Measurements from ENCODE around the gene CTSF. TPM values are rescaled to one million over a fixed set of nuclear protein-coding genes. Genes with fewer than 3 reads are reported as not detected.
A peak's percentile ranks its signal among the peaks of the same experiment; 100 is the strongest.

Gene CTSF
- 31.1 TPM for total RNA-seq (ENCODE audit: unreplicated experiment)
- long read RNA-seq, transcript CTSF-201 (13 exons, 2,035 nt): major isoform, 32 of 45 reads
- long read RNA-seq, partial matches to known transcripts: 6 of 45 reads
- long read RNA-seq, other reads (novel, unspliced or antisense): 7 of 45 reads

GRCh38 chr11:66568124-66568916, at the start of gene CTSF:
TSS of gene CTSF (minus strand) at chr11:66568606. CDS start at chr11:66568486, 120 bp downstream.
- Mint-ChIP-seq H3K27me3 (ENCODE audit: unreplicated experiment) (no peaks in the 10 kb centered on the region), H3K27ac (ENCODE audit: unreplicated experiment) (no peak within 1 kb of the TSS), H3K9me3 (ENCODE audit: unreplicated experiment) (peaks cover 3% of the 10 kb centered on the region), H3K36me3 (ENCODE audit: unreplicated experiment) (no peaks in the 10 kb centered on the region), H3K4me3 (ENCODE audit: unreplicated experiment) (peak within 1 kb of the TSS; percentile 55), H3K4me1 (ENCODE audit: low read depth, unreplicated experiment) (peaks cover 11% of the 10 kb centered on the region)
- no peak for TF ChIP-seq CTCF (IDR thresholded peaks at IDR 0.05; ENCODE audit: partially characterized antibody, unreplicated experiment)
- DNase-seq: peak; percentile 84

- peaks cover 4% of the 10 kb centered on the region for H3K27me3 Mint-ChIP-seq (ENCODE audit: unreplicated experiment)
- peaks cover 13% of the 10 kb centered on the region for H3K9me3 Mint-ChIP-seq (ENCODE audit: unreplicated experiment)
- no peaks in the 10 kb centered on the region for H3K36me3 Mint-ChIP-seq (ENCODE audit: unreplicated experiment)
- DNase-seq: no peak
- H3K4me3 Mint-ChIP-seq (ENCODE audit: unreplicated experiment): peak overlapping the region; percentile 98
- peak overlapping the region; percentile 95 for H3K27ac Mint-ChIP-seq (ENCODE audit: unreplicated experiment)
- H3K4me1 Mint-ChIP-seq (ENCODE audit: low read depth, unreplicated experiment): peaks cover 16% of the 10 kb centered on the region
- TF ChIP-seq CTCF (IDR thresholded peaks at IDR 0.05; ENCODE audit: partially characterized antibody, unreplicated experiment): no peak
Observed at GRCh38 chr11:66617155-66617834, 48.9 kb upstream of the CTSF start.

GRCh38 chr11:66616379-66617154, 48.2 kb upstream of the CTSF start, which contains the start of gene RBM14:
TSS of gene RBM14 (plus strand) at chr11:66616630. CDS start at chr11:66616721, 91 bp downstream.
- H3K4me1 Mint-ChIP-seq (ENCODE audit: low read depth, unreplicated experiment): peaks cover 16% of the 10 kb centered on the region
- peaks cover 13% of the 10 kb centered on the region for H3K9me3 Mint-ChIP-seq (ENCODE audit: unreplicated experiment)
- peak within 1 kb of the TSS; percentile 95 for H3K27ac Mint-ChIP-seq (ENCODE audit: unreplicated experiment)
- H3K36me3 Mint-ChIP-seq (ENCODE audit: unreplicated experiment): no peaks in the 10 kb centered on the region
- peaks cover 4% of the 10 kb centered on the region for H3K27me3 Mint-ChIP-seq (ENCODE audit: unreplicated experiment)
- peak; percentile 99 for DNase-seq
- no peak for TF ChIP-seq CTCF (IDR thresholded peaks at IDR 0.05; ENCODE audit: partially characterized antibody, unreplicated experiment)
- H3K4me3 Mint-ChIP-seq (ENCODE audit: unreplicated experiment): peak within 1 kb of the TSS; percentile 98

- Mint-ChIP-seq H3K27me3 (ENCODE audit: unreplicated experiment) (peaks cover 2% of the 10 kb centered on the region), H3K27ac (ENCODE audit: unreplicated experiment) (no peak overlapping the region), H3K4me3 (ENCODE audit: unreplicated experiment) (no peak overlapping the region), H3K4me1 (ENCODE audit: low read depth, unreplicated experiment) (peaks cover 12% of the 10 kb centered on the region), H3K36me3 (ENCODE audit: unreplicated experiment) (no peaks in the 10 kb centered on the region), H3K9me3 (ENCODE audit: unreplicated experiment) (peaks cover 13% of the 10 kb centered on the region)
- DNase-seq: no peak
- no peak for TF ChIP-seq CTCF (IDR thresholded peaks at IDR 0.05; ENCODE audit: partially characterized antibody, unreplicated experiment)
Observed at GRCh38 chr11:66614073-66614472, 45.7 kb upstream of the CTSF start.

Measured in glutamatergic neuron (in vitro differentiated cells).